Measurements from ENCODE around the gene SCGB1D4.
A peak's percentile ranks its signal among the peaks of the same experiment; 100 is the strongest.
"Not testable (repeated sequence)": the region's sequence is repeated elsewhere in the genome, so short reads cannot be mapped to it uniquely, and the experiment has no call there.

SCGB1D4 gene

GRCh38 chr11:62343646-62344190, 44.8 kb upstream of the SCGB1D4 start:
- H3K27ac ChIP-seq (replicated peaks): peak overlapping the region; percentile 74
- not testable (repeated sequence) for H3K27me3 ChIP-seq (ENCODE audit: insufficient read depth, poor library complexity, severe bottlenecking); H3K4me3 ChIP-seq (replicated peaks; ENCODE audit: insufficient read depth, low read length)
- peak; percentile 65 to 89 for DNase-seq (ENCODE audit: low read depth in 1 of 2, low spot score in 1 of 2)
- TF ChIP-seq SPI1 (IDR thresholded peaks at IDR 0.05; ENCODE audit: borderline replicate concordance, low read depth): peak; percentile 39; the same call in 1 of the 2 replicates

- Histone ChIP-seq H3K27ac (replicated peaks) (peak overlapping the region; percentile 15), H3K27me3 (ENCODE audit: insufficient read depth, poor library complexity, severe bottlenecking) (no peaks in the 10 kb centered on the region), H3K4me3 (replicated peaks; ENCODE audit: insufficient read depth, low read length) (no peak overlapping the region)
- no peak for TF ChIP-seq CTCF (IDR thresholded peaks at IDR 0.05; ENCODE audit: insufficient read depth, low read length)
- no peak for TF ChIP-seq POLR2AphosphoS5 (IDR thresholded peaks at IDR 0.05; ENCODE audit: low read depth)
- DNase-seq (ENCODE audit: low read depth in 1 of 2, low spot score in 1 of 2): no peak
Measured at GRCh38 chr11:62341588-62341987, 42.7 kb upstream of the SCGB1D4 start.

GRCh38 chr11:62340269-62340901, 41.5 kb upstream of the SCGB1D4 start:
- Histone ChIP-seq H3K27ac (replicated peaks) (peak overlapping the region; percentile 20), H3K27me3 (ENCODE audit: insufficient read depth, poor library complexity, severe bottlenecking) (no peaks in the 10 kb centered on the region), H3K4me3 (replicated peaks; ENCODE audit: insufficient read depth, low read length) (no peak overlapping the region; the same call in 1 of the 2 replicates)
- peak; percentile 87 for TF ChIP-seq CTCF (IDR thresholded peaks at IDR 0.05; ENCODE audit: insufficient read depth, low read length)
- no peak for TF ChIP-seq GABPA (IDR thresholded peaks at IDR 0.05; ENCODE audit: low read depth)
- no peak for TF ChIP-seq POLR2AphosphoS5 (IDR thresholded peaks at IDR 0.05; ENCODE audit: low read depth)
- TF ChIP-seq SPI1 (IDR thresholded peaks at IDR 0.05; ENCODE audit: borderline replicate concordance, low read depth): no peak
- no peak for TF ChIP-seq REST (IDR thresholded peaks at IDR 0.05; ENCODE audit: insufficient replicate concordance, low read depth)
- peak in 1 of 2 experiments; percentile 73 for DNase-seq (ENCODE audit: low read depth in 1 of 2, low spot score in 1 of 2)

- no peaks in the 10 kb centered on the region for H3K27me3 ChIP-seq (ENCODE audit: insufficient read depth, poor library complexity, severe bottlenecking)
- peak overlapping the region; percentile 54 for H3K4me3 ChIP-seq (replicated peaks; ENCODE audit: insufficient read depth, low read length)
- TF ChIP-seq SPI1 (IDR thresholded peaks at IDR 0.05; ENCODE audit: borderline replicate concordance, low read depth) (no peak), GABPA (IDR thresholded peaks at IDR 0.05; ENCODE audit: low read depth) (no peak), REST (IDR thresholded peaks at IDR 0.05; ENCODE audit: insufficient replicate concordance, low read depth) (no peak), POLR2AphosphoS5 (IDR thresholded peaks at IDR 0.05; ENCODE audit: low read depth) (no peak), CTCF (IDR thresholded peaks at IDR 0.05; ENCODE audit: insufficient read depth, low read length) (no peak)
- H3K27ac ChIP-seq (replicated peaks): peak overlapping the region; percentile 63; the same call in 1 of the 2 replicates
- DNase-seq (ENCODE audit: low read depth in 1 of 2, low spot score in 1 of 2): no peak
Measured at GRCh38 chr11:62338218-62338617, 39.3 kb upstream of the SCGB1D4 start.
